Measurements from ENCODE around the gene ELK1.
"Not testable (repeated sequence)": the region's sequence is repeated elsewhere in the genome, so short reads cannot be mapped to it uniquely, and the experiment has no call there.

The ELK1 gene

GRCh38 chrX:47610511-47610910 lies 39.9 kb downstream of the ELK1 start:
- DNase-seq: no peak

GRCh38 chrX:47608130-47608810 lies 42.1 kb downstream of the ELK1 start:
- DNase-seq: no peak

- no peak for DNase-seq
These were observed 43.3 kb downstream of the ELK1 start for GRCh38 chrX:47607091-47607490.

GRCh38 chrX:47605024-47605423 lies 45.3 kb downstream of the ELK1 start:
- DNase-seq: no peak

- not testable (repeated sequence) for DNase-seq
These were observed 47.2 kb downstream of the ELK1 start for GRCh38 chrX:47603125-47603524.

- no peak for DNase-seq
These were observed 53.1 kb downstream of the ELK1 start for GRCh38 chrX:47597222-47597621.

GRCh38 chrX:47596256-47596655 lies 54.1 kb downstream of the ELK1 start:
- DNase-seq: no peak

- no peak for DNase-seq
These were observed 54.6 kb downstream of the ELK1 start for GRCh38 chrX:47595716-47596251.

GRCh38 chrX:47593522-47593921 lies 56.8 kb downstream of the ELK1 start:
- DNase-seq: no peak

GRCh38 chrX:47590984-47591383 lies 59.4 kb downstream of the ELK1 start:
- no peak for DNase-seq

- no peak for DNase-seq
These were observed 62.2 kb downstream of the ELK1 start for GRCh38 chrX:47587906-47588735.

GRCh38 chrX:47587091-47587891 lies 63.1 kb downstream of the ELK1 start:
- DNase-seq: no peak

- DNase-seq: no peak
These were observed 64.1 kb downstream of the ELK1 start for GRCh38 chrX:47586043-47586787.

Measured in DMS79 (cell line).